ENCODE data around the gene NDUFAF2.

DNA sequence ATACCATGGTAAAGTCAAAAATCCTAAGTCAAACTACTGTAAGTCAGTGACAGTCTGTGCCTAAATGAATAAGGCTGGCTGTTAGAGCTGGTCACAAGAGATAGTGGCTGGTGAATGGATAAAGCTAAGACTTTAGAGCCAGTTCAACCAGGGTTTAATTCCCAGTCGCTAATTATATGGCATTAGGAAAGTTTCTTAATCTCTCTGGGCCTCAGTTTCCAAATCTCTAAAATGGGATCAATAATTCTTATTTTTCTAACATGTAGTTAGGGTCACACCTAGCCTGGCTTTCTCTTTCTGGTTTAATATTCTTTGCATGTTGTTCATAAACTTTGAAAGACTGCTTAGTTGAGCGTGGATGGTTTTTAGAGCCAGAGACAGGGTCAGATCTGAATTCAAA lies 152.5 kb downstream of the NDUFAF2 start:
- TF ChIP-seq, protein P1, sequence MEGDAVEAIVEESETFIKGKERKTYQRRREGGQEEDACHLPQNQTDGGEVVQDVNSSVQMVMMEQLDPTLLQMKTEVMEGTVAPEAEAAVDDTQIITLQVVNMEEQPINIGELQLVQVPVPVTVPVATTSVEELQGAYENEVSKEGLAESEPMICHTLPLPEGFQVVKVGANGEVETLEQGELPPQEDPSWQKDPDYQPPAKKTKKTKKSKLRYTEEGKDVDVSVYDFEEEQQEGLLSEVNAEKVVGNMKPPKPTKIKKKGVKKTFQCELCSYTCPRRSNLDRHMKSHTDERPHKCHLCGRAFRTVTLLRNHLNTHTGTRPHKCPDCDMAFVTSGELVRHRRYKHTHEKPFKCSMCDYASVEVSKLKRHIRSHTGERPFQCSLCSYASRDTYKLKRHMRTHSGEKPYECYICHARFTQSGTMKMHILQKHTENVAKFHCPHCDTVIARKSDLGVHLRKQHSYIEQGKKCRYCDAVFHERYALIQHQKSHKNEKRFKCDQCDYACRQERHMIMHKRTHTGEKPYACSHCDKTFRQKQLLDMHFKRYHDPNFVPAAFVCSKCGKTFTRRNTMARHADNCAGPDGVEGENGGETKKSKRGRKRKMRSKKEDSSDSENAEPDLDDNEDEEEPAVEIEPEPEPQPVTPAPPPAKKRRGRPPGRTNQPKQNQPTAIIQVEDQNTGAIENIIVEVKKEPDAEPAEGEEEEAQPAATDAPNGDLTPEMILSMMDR (IDR thresholded peaks at IDR 0.05; ENCODE audit: poor library complexity): no peak
- TF ChIP-seq EZH2 (IDR thresholded peaks at IDR 0.05; ENCODE audit: borderline replicate concordance) (no peak), EZH2phosphoT487 (IDR thresholded peaks at IDR 0.05; ENCODE audit: low read depth, severe bottlenecking, unreplicated experiment) (no peak)
